Astrocyte (in vitro differentiated cells and primary cell): Measurements from ENCODE around the gene TELO2. TPM values are rescaled to one million over a fixed set of nuclear protein-coding genes. Genes with fewer than 3 reads are reported as not detected.

Experiments
- DNase-seq: peaks from one replicate; pipeline ENCODE4 v3.0.0-alpha.2; 2010; ENCODE audit warnings: low read depth
- FAIRE-seq: peaks from 2 replicates; lab custom pipeline; 2011; peaks lifted over from hg19 to GRCh38; lab: Jason Lieb, UNC
- H2AFZ ChIP-seq: 2 replicates; pipeline ENCODE4 v1.6.0; 2012; ENCODE audit warnings: low read depth, low read length, inconsistent platforms
- H3K27ac ChIP-seq: 2 replicates; pipeline ENCODE4 v1.5.1; 2011; ENCODE audit warnings: low read depth, low read length, inconsistent platforms
- H3K27me3 ChIP-seq: 2 replicates; pipeline ENCODE4 v1.6.0; 2011; ENCODE audit warnings: low read length, inconsistent platforms; ENCODE audit not compliant: insufficient read depth
- H3K36me3 ChIP-seq: 2 replicates; pipeline ENCODE4 v1.5.1; 2011; ENCODE audit warnings: low read length, inconsistent platforms; ENCODE audit not compliant: insufficient read depth
- H3K4me1 ChIP-seq: 2 replicates; pipeline ENCODE4 v1.5.1; 2011; ENCODE audit warnings: low read length, inconsistent platforms; ENCODE audit not compliant: insufficient read depth
- H3K4me2 ChIP-seq: 2 replicates; pipeline ENCODE4 v1.6.0; 2012; ENCODE audit warnings: low read length, inconsistent platforms
- H3K4me3 ChIP-seq: 2 replicates; pipeline ENCODE4 v1.5.1; 2011; ENCODE audit warnings: low read depth, mild to moderate bottlenecking, low read length, inconsistent platforms; ENCODE audit not compliant: insufficient read depth
- H3K79me2 ChIP-seq: 2 replicates; pipeline ENCODE4 v1.6.0; 2012; ENCODE audit warnings: mild to moderate bottlenecking, low read length, inconsistent platforms; ENCODE audit not compliant: insufficient read depth
- H3K9ac ChIP-seq: 2 replicates; pipeline ENCODE4 v1.6.0; 2012; ENCODE audit warnings: mild to moderate bottlenecking, low read length, inconsistent platforms
- H3K9me3 ChIP-seq: 2 replicates; pipeline ENCODE4 v1.5.1; 2012; ENCODE audit warnings: low read depth, mild to moderate bottlenecking, low read length, inconsistent platforms; ENCODE audit not compliant: insufficient read depth
- H4K20me1 ChIP-seq: 2 replicates; pipeline ENCODE4 v1.6.0; 2012; ENCODE audit warnings: low read length, inconsistent platforms; ENCODE audit not compliant: insufficient read depth
- H3K27ac Mint-ChIP-seq: one replicate; pipeline ENCODE4 v1.8.0; 2021; ENCODE audit warnings: mild to moderate bottlenecking, mixed read lengths; ENCODE audit not compliant: unreplicated experiment
- H3K27me3 Mint-ChIP-seq: one replicate; pipeline ENCODE4 v1.8.0; 2021; ENCODE audit warnings: low read depth, mixed read lengths; ENCODE audit not compliant: unreplicated experiment
- H3K36me3 Mint-ChIP-seq: one replicate; pipeline ENCODE4 v1.8.0; 2021; ENCODE audit warnings: low read depth, mixed read lengths; ENCODE audit not compliant: unreplicated experiment
- H3K4me1 Mint-ChIP-seq: one replicate; pipeline ENCODE4 v1.8.0; 2021; ENCODE audit warnings: low read depth, mixed read lengths; ENCODE audit not compliant: unreplicated experiment
- H3K4me3 Mint-ChIP-seq: one replicate; pipeline ENCODE4 v1.8.0; 2021; ENCODE audit warnings: mild to moderate bottlenecking, moderate library complexity, mixed read lengths; ENCODE audit not compliant: unreplicated experiment
- H3K9me3 Mint-ChIP-seq: one replicate; pipeline ENCODE4 v1.8.0; 2021; ENCODE audit warnings: mild to moderate bottlenecking, mixed read lengths; ENCODE audit not compliant: unreplicated experiment
- EZH2 ChIP-seq: IDR thresholded peaks from 2 replicates; pipeline ENCODE4 v1.6.1; 2012; ENCODE audit warnings: mild to moderate bottlenecking, low read length, inconsistent platforms; ENCODE audit not compliant: insufficient read depth
- total RNA-seq: library from RNA; stranded (reverse); gene quantifications from 2 replicates; pipeline ENCODE4 v1.2.1, GENCODE V29; 2021
- TF ChIP-seq, protein P1 (sequence below): IDR thresholded peaks from 2 replicates; pipeline ENCODE4 v1.5.1; 2011; ENCODE audit warnings: low read depth, mild to moderate bottlenecking, inconsistent platforms, low read length, moderate library complexity; ENCODE audit not compliant: insufficient read depth

The TELO2 gene
- total RNA-seq, 1 donor from 2014 or later = 21.1 TPM

DNA sequence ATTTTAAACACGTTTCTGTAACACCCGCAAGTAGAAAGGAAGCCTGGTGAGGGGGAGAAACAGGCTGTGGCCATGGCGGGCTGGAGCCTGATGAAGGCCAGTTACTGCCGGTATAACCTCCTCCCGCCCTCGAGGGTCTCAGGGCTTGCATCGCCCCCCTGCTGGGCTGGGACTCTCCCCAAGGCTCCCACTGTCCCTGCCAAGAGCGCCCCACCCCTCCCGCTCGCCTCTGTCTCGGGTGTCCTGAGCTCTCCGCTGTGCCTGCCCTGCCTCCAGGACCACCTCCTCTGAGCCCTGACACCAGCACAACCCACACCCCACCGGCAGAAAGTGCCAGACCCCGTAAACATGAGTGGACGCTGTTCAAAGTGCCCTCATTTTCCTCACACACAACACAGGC, 59.0 kb downstream of the TELO2 start:
- Histone ChIP-seq H3K36me3 (no peaks in the 10 kb centered on the region), H3K9ac (no peak overlapping the region), H2AFZ (no peak overlapping the region), H3K27me3 (no peaks in the 10 kb centered on the region), H3K9me3 (no peaks in the 10 kb centered on the region), H3K4me1 (peaks cover 11% of the 10 kb centered on the region), H4K20me1 (peaks cover 2% of the 10 kb centered on the region), H3K79me2 (no peaks in the 10 kb centered on the region), H3K27ac (no peak overlapping the region), H3K4me2 (no peak overlapping the region), H3K4me3 (no peak overlapping the region)
- FAIRE-seq (no peak), DNase-seq (no peak)
- H3K27ac Mint-ChIP-seq = no peak overlapping the region
- H3K27me3 Mint-ChIP-seq = no peaks in the 10 kb centered on the region
- no peak for TF ChIP-seq EZH2
- TF ChIP-seq, protein P1, sequence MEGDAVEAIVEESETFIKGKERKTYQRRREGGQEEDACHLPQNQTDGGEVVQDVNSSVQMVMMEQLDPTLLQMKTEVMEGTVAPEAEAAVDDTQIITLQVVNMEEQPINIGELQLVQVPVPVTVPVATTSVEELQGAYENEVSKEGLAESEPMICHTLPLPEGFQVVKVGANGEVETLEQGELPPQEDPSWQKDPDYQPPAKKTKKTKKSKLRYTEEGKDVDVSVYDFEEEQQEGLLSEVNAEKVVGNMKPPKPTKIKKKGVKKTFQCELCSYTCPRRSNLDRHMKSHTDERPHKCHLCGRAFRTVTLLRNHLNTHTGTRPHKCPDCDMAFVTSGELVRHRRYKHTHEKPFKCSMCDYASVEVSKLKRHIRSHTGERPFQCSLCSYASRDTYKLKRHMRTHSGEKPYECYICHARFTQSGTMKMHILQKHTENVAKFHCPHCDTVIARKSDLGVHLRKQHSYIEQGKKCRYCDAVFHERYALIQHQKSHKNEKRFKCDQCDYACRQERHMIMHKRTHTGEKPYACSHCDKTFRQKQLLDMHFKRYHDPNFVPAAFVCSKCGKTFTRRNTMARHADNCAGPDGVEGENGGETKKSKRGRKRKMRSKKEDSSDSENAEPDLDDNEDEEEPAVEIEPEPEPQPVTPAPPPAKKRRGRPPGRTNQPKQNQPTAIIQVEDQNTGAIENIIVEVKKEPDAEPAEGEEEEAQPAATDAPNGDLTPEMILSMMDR = no peak
- no peak overlapping the region for H3K4me3 Mint-ChIP-seq
- peaks cover 1% of the 10 kb centered on the region for H3K4me1 Mint-ChIP-seq
- H3K36me3 Mint-ChIP-seq = peaks cover 26% of the 10 kb centered on the region
- H3K9me3 Mint-ChIP-seq = no peaks in the 10 kb centered on the region

DNA sequence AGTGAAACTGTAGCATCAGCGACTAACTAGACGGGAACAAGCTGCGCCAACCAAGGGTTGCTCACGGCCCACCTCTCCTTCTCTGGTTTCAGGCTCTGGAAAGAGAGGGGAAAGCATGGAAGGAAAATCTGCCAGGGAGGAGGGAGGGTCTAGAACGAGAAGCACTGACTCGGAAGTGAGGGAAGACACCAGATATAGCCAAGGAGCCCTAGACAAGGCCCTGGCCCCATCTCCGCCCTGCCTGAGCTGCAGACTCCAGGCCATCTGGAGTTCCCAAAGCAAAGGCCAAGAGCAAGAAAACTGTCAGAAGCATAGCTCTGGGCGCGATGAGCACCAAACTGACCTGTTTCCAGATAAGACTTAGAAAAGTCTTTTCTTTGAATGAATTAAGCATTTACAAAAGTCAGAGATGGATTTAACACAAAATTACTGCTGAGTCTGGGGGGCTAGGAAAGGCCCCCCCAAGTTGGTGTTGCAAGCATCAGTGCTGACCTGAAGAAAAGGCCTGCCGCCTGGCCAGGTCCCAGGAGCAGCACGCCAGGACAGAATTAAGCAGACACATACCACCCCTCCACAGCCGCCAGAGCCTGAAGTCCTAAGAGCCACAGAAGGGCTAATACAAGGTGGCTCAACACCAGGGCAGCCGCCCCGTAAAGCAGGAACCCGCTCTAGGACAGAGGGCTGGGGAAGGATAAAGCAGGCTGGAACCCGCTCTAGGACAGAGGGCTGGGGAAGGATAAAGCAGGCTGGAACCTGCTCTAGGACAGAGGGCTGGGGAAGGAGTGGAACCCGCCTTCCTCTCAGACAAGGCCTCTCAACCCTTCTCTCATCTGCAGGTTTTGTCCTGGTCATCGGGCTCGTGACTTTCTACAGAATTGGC, 61.0 kb downstream of the TELO2 start:
- peaks cover 22% of the 10 kb centered on the region for H3K36me3 Mint-ChIP-seq
- H3K79me2 ChIP-seq = no peaks in the 10 kb centered on the region
- no peaks in the 10 kb centered on the region for H3K4me1 ChIP-seq
- no peak overlapping the region for H3K27ac ChIP-seq
- no peak overlapping the region for H3K4me2 ChIP-seq
- H3K9me3 ChIP-seq = no peaks in the 10 kb centered on the region
- DNase-seq (no peak), FAIRE-seq (no peak)
- H2AFZ ChIP-seq = no peak overlapping the region
- no peak overlapping the region for H3K4me3 Mint-ChIP-seq
- peaks cover 1% of the 10 kb centered on the region for H3K4me1 Mint-ChIP-seq
- no peaks in the 10 kb centered on the region for H3K27me3 ChIP-seq
- H3K4me3 ChIP-seq = no peak overlapping the region
- no peaks in the 10 kb centered on the region for H3K9me3 Mint-ChIP-seq
- no peak overlapping the region for H3K9ac ChIP-seq
- TF ChIP-seq, protein P1 = no peak
- no peak for TF ChIP-seq EZH2
- H4K20me1 ChIP-seq = peaks cover 2% of the 10 kb centered on the region
- H3K36me3 ChIP-seq = peaks cover 4% of the 10 kb centered on the region
- H3K27me3 Mint-ChIP-seq = no peaks in the 10 kb centered on the region
- no peak overlapping the region for H3K27ac Mint-ChIP-seq
